B cell (primary cell): ENCODE results near the gene FAM229B.

Source experiments
- CTCF ChIP-seq: fragments of 200-600 bp; IDR thresholded peaks from one replicate; pipeline ENCODE4 v1.8.0; 2022; ENCODE audit warnings: antibody characterized with exemption, mild to moderate bottlenecking
- EZH2 ChIP-seq: IDR thresholded peaks from 2 replicates; pipeline ENCODE4 v1.6.1; 2012; ENCODE audit warnings: borderline replicate concordance, low read depth, mild to moderate bottlenecking, moderate library complexity, low read length; ENCODE audit not compliant: insufficient read depth, poor library complexity, severe bottlenecking

- TF ChIP-seq CTCF (no peak), EZH2 (no peak)
Measured at GRCh38 chr6:112149719-112150263, 62.4 kb downstream of the FAM229B start.
